GM13976 (cell line): Measurements from ENCODE around the gene DENND5A.

ENCODE experiments used
- DNase-seq: peaks from one replicate; pipeline ENCODE4 v3.0.0; 2012; ENCODE audit warnings: low spot score
- CTCF ChIP-seq: IDR thresholded peaks from 2 replicates; pipeline ENCODE4 v1.5.1; 2012; ENCODE audit warnings: borderline replicate concordance, mild to moderate bottlenecking; ENCODE audit not compliant: insufficient read depth; ENCODE audit errors: extremely low read depth, missing control alignments, control extremely low read depth
- in situ Hi-C: fragments of 300-500 bp; cut with MboI; formaldehyde crosslinking; loops from one replicate; pipeline ENCODE4 v1.12.0; 2022; ENCODE audit warnings: low sequenced_read_pairs, mixed read lengths, inconsistent platforms; ENCODE audit not compliant: unreplicated experiment

DENND5A gene

GRCh38 chr11:9274499-9275258 is 9.5 kb upstream of the DENND5A start:
- TF ChIP-seq CTCF: no peak
- in situ Hi-C loops: no loop called here
- DNase-seq: no peak

DNA sequence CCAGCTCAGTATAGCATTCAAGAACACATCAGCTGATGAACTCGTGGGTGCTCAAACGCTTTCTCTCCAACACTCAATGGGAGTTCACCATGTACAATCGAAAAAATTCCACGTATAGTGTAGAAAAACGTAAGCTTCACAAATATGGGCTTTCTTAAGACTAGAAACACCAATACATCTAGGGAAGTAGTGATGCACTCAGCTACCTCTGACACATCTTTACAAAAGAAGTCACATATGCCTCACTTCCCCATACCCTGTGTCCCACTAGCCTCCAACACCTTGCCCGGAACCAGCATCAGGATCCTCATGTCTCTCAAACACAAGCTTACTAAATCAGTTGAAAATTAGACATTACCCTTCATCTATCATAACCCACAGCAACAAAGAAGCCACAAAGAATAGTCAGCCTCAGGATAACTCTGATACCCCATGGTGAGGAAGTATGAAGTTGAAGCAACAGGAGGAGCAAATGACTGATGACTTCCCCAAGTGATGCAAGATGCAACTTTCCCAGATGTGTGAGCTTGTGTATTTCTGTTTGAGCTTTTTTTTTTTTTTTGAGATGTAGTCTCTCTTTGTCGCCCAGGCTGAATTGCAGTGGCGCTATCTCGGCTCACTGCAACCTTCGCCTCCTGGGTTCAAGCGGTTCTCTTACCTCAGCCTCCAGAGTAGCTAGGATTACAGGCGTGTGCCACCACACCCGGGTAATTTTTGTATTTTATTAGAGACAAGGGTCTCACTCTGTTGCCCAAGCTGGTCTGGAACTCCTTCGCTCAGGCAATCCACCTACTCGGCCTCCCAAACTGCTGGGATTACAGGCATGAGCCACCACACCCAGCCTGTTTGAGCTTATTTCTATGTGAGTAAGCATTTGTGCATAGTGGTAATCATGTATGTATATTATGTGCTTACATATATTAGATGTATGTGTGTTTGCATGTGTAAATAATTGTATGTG is 8.5 kb upstream of the DENND5A start:
- in situ Hi-C loops: no loop called here
- no peak for TF ChIP-seq CTCF
- DNase-seq: no peak

GRCh38 chr11:9269492-9270013 is 4.4 kb upstream of the DENND5A start:
- in situ Hi-C loops: no loop called here

DNA sequence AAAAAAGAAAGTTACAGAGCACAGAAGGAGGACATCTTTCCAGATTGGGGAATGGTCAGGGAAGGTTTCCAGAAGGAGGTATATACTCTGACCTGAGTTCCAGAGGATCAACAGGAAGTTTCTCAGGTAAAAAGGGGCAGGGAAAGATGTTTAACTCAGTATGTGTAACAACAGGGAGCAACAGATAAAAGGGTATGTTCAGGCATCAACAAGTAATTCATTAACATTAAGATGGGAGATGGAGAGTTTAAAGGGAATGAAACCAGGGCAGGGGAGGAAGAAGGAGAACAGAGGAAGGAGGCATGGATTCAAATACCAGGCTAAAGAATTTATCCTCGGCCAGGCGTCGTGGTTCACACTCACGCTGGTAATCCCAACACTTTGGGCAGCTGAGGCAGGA is 2.5 kb upstream of the DENND5A start:
- no peak for DNase-seq
- TF ChIP-seq CTCF: no peak
- in situ Hi-C loops: no loop called here

More at GRCh38 chr11:9269492-9270013, 4.4 kb upstream of the DENND5A start:
- no peak for DNase-seq
- TF ChIP-seq CTCF: no peak

DNA sequence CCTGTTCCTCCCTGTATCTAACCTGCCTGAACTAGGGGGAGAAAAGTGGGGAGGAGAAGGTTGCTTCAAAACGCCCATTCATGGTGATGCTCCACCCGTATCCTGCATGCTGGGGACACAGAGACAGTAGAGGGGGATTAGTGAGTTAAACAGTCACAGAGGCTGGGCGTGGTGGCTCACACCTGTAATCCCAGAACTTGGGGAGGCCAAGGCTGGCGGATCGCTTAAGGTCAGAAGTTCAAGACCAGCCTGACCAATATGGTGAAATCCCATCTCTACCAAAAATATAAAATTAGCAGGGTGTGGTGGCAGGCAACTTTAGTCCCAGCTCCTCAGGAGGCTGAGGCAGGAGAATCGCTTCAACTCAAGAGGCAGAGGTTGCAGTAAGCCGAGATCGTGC is 1.8 kb upstream of the DENND5A start:
- no peak for DNase-seq
- TF ChIP-seq CTCF: no peak
- in situ Hi-C loops: no loop called here

DNA sequence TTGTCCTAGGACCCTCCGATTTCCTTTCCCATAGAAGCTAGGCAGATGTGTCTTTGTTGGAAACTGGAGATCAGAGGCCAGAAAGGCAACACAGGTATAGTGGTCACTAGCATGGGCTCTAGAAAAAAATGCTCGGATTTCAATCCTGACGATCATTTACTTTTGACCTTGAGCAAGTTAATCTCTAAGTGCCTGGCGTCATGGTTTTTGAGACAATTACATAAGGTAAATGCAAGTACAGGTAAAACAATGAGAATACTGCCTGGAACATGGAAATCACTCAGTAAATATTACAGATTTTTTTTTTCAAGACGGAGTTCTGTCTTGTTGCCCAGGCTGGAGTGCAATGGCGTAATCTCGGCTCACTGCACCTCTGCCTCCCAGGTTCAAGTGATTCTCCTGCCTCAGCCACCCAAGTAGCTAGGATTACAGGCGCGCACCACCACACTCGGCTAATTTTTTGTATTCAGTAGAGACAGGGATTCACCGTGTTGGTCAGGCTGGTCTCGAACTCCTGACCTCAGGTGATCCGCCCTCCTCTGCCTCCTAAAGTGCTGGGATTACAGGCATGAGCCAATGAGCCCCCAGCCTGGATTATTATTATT is 1.1 kb upstream of the DENND5A start:
- TF ChIP-seq CTCF: no peak
- in situ Hi-C loops: no loop called here
- no peak for DNase-seq
